Thoracic aorta (tissue), 2 donors: ENCODE results near the gene DPF3. TPM values are rescaled to one million over a fixed set of nuclear protein-coding genes. Genes with fewer than 3 reads are reported as not detected.

Experiments
- ATAC-seq: fragments of 150-250 bp; one replicate; pipeline ENCODE4 v1.8.0; 2017; ENCODE audit warnings: low read depth; ENCODE audit not compliant: insufficient number of reproducible peaks, low FRiP score
- DNase-seq: peaks from one replicate; pipeline ENCODE4 v3.0.0-alpha.2; 2020; ENCODE audit warnings: low spot score
- H3K27ac ChIP-seq, 2 donors: fragments of 200-600 bp; sonication (generic); 1 replicate in 1 of 2; 2 replicates in 1 of 2; pipeline ENCODE4 v1.5.1; 2016; ENCODE audit warnings: mild to moderate bottlenecking in 2 of 2, moderate library complexity in 2 of 2
- H3K27me3 ChIP-seq: fragments of 200-600 bp; sonication (generic); replicated peaks from 2 replicates; pipeline ENCODE4 v1.6.0; 2016; ENCODE audit warnings: mild to moderate bottlenecking; ENCODE audit not compliant: insufficient read depth
- H3K36me3 ChIP-seq: fragments of 200-600 bp; sonication (generic); one replicate; pipeline ENCODE4 v1.5.1; 2016
- H3K4me1 ChIP-seq, 2 donors: fragments of 200-600 bp; sonication (generic); 1 replicate in 1 of 2; 2 replicates in 1 of 2; pipeline versions ENCODE4 v1.5.1 to v1.6.0; 2016; ENCODE audit warnings: low read depth in 2 of 2, mild to moderate bottlenecking in 1 of 2; ENCODE audit not compliant: control insufficient read depth in 1 of 2
- H3K4me3 ChIP-seq: fragments of 200-600 bp; sonication (generic); 2 replicates; pipeline ENCODE4 v1.5.1; 2016; ENCODE audit warnings: mild to moderate bottlenecking
- H3K9me3 ChIP-seq: fragments of 200-600 bp; sonication (generic); 2 replicates; pipeline ENCODE4 v1.5.1; 2016
- CTCF ChIP-seq: fragments of 200-600 bp; sonication (generic); IDR thresholded peaks from one replicate; pipeline ENCODE4 v1.5.1; 2019; ENCODE audit warnings: antibody characterized with exemption
- total RNA-seq, 2 donors: library from RNA; depleted of rRNA; stranded (reverse); fragments of >200 nt; gene quantifications; one replicate each; pipeline versions ENCODE4 v1.1.0 to v1.2.3, GENCODE V29; 2016

The DPF3 gene
- total RNA-seq, 2 donors from 2014 or later: 2.2 to 8.9 TPM

GRCh38 chr14:72913809-72914208, 19.9 kb upstream of the DPF3 start:
- no peak for DNase-seq
- TF ChIP-seq CTCF: no peak
- Histone ChIP-seq H3K36me3 (no peaks in the 10 kb centered on the region), H3K9me3 (no peaks in the 10 kb centered on the region), H3K4me3 (no peak overlapping the region), H3K27ac (no peak overlapping the region), H3K4me1 (peaks cover 0 to 46% of the 10 kb centered on the region in 2 donors), H3K27me3 (no peaks in the 10 kb centered on the region)
- ATAC-seq: no peak

GRCh38 chr14:72909163-72909562, 15.3 kb upstream of the DPF3 start:
- H3K4me3 ChIP-seq: no peak overlapping the region
- ATAC-seq (peak; percentile 31), DNase-seq (no peak)
- TF ChIP-seq CTCF: no peak
- no peaks in the 10 kb centered on the region for H3K27me3 ChIP-seq
- peak overlapping the region in 1 of 2 donors; percentile 18 for H3K27ac ChIP-seq
- H3K9me3 ChIP-seq: no peaks in the 10 kb centered on the region
- peaks cover 19 to 54% of the 10 kb centered on the region in 2 donors for H3K4me1 ChIP-seq
- no peaks in the 10 kb centered on the region for H3K36me3 ChIP-seq

DNA sequence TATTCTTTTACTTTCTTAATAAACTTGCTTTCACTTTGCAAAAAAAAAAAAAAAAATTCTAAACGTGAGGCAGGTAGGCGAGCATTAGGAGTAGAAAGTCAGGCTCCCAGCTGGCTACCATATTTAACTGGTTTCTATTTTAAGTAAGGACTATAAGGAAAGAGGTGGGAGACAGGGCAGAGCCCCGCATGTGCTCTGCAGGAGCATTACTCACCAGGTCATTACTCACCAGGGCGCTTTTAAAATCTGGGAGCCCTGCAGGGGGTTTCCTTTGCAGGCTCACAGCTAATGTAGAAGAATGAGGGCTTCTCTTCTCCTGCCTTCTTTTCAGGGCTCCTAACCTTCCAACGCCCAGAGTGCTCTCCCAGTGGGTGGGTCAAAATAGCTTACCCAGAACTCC, 14.0 kb upstream of the DPF3 start:
- peak overlapping the region; percentile 18 to 19 for H3K27ac ChIP-seq
- peak overlapping the region; percentile 32 for H3K4me3 ChIP-seq
- ATAC-seq (no peak), DNase-seq (no peak)
- H3K27me3 ChIP-seq: no peaks in the 10 kb centered on the region
- H3K36me3 ChIP-seq: no peaks in the 10 kb centered on the region
- peaks cover 19 to 54% of the 10 kb centered on the region in 2 donors for H3K4me1 ChIP-seq
- no peak for TF ChIP-seq CTCF
- no peaks in the 10 kb centered on the region for H3K9me3 ChIP-seq

DNA sequence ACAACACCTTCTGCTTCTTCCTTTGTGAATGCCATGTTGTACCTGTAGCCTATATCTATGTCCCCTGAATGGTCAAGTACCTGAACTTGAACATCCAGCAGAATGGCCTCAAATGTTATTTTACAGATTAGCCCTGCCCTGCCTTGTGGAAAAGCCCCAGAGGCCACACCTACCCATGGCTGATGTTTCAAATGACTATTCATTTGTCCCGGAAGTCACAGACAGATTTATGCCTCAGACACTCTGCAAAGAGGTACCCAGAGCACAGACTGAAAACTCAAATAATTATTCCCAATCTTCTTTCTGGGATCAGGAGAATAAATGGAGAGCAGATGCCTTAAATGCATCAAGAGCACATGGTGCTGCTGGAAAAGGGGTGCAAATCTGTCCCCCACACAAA, 13.0 kb upstream of the DPF3 start:
- TF ChIP-seq CTCF: no peak
- H3K27ac ChIP-seq: peak overlapping the region in 1 of 2 donors; percentile 20
- ATAC-seq (no peak), DNase-seq (no peak)
- no peak overlapping the region for H3K4me3 ChIP-seq
- H3K4me1 ChIP-seq: peaks cover 19 to 54% of the 10 kb centered on the region in 2 donors
- H3K36me3 ChIP-seq: no peaks in the 10 kb centered on the region
- H3K27me3 ChIP-seq: no peaks in the 10 kb centered on the region
- H3K9me3 ChIP-seq: no peaks in the 10 kb centered on the region

DNA sequence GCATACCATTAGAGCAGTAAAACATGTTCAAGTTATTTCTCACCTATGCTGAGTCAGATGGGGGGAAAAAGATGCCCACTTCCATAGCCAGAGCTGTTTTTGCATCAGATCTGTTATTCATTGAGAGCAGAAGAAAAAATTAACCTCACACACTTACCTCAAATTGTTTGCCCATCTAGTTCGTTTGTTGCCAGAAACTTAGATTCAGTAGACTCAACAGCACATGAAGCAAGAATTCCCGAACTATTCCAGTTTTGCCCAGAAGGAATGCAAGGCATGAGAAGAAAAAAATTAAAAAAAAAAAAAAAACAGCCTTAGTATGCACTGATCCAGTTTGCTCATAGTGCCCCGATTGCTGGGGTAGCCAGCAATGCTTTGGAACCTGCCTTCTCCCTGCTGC, 12.4 kb upstream of the DPF3 start:
- Histone ChIP-seq H3K27ac (no peak overlapping the region), H3K4me1 (peaks cover 19 to 54% of the 10 kb centered on the region in 2 donors), H3K36me3 (no peaks in the 10 kb centered on the region), H3K4me3 (no peak overlapping the region), H3K27me3 (no peaks in the 10 kb centered on the region), H3K9me3 (no peaks in the 10 kb centered on the region)
- DNase-seq (no peak), ATAC-seq (no peak)
- no peak for TF ChIP-seq CTCF
